HEK293T (cell line): ENCODE results near the gene MEDAG.
A peak's percentile ranks its signal among the peaks of the same experiment; 100 is the strongest.

Source experiments
- CTCF ChIA-PET: fragments of 350-600 bp; formaldehyde crosslinking; extraction: SDS; loops from one replicate; lab custom pipeline; 2021; ENCODE audit warnings: antibody characterized with exemption, inconsistent platforms; lab: Yijun Ruan, JAX
- POLR2A ChIA-PET: fragments of 350-600 bp; formaldehyde crosslinking; extraction: SDS; loops from one replicate; lab custom pipeline; 2020; ENCODE audit warnings: antibody characterized with exemption, inconsistent platforms; lab: Yijun Ruan, JAX
- DNase-seq: peaks from one replicate; pipeline ENCODE4 v3.0.0; 2012; ENCODE audit warnings: mixed read lengths; ENCODE audit errors: extremely low spot score
- ARNT ChIP-seq: fragments of 450-650 bp; IDR thresholded peaks from 2 replicates; pipeline ENCODE4 v1.6.1; 2017; ENCODE audit warnings: mild to moderate bottlenecking
- BHLHE40 ChIP-seq: fragments of 450-650 bp; IDR thresholded peaks from 2 replicates; pipeline ENCODE4 v1.6.1; 2016; ENCODE audit warnings: mild to moderate bottlenecking, moderate library complexity, borderline replicate concordance
- CTBP1 ChIP-seq: fragments of 450-650 bp; IDR thresholded peaks from 2 replicates; pipeline ENCODE4 v1.6.1; 2016; ENCODE audit warnings: borderline replicate concordance
- ELF4 ChIP-seq: fragments of 450-650 bp; IDR thresholded peaks from 2 replicates; pipeline ENCODE4 v1.6.1; 2017; ENCODE audit warnings: antibody characterized with exemption
- FOXA1 ChIP-seq: fragments of 450-650 bp; IDR thresholded peaks from 2 replicates; pipeline ENCODE4 v1.6.1; 2016; ENCODE audit warnings: mild to moderate bottlenecking
- FOXK2 ChIP-seq: fragments of 450-650 bp; IDR thresholded peaks from 2 replicates; pipeline ENCODE4 v1.6.1; 2016; ENCODE audit warnings: mild to moderate bottlenecking
- FOXM1 ChIP-seq: fragments of 450-650 bp; IDR thresholded peaks from 2 replicates; pipeline ENCODE4 v1.6.1; 2017; ENCODE audit warnings: mild to moderate bottlenecking, borderline replicate concordance
- HDGF ChIP-seq: fragments of 450-650 bp; IDR thresholded peaks from 2 replicates; pipeline ENCODE4 v1.6.1; 2017; ENCODE audit warnings: antibody characterized with exemption, borderline replicate concordance
- L3MBTL2 ChIP-seq: fragments of 450-650 bp; conservative IDR thresholded peaks from 2 replicates; pipeline ENCODE4 v1.6.1; 2016; ENCODE audit warnings: mild to moderate bottlenecking
- LEF1 ChIP-seq: fragments of 450-650 bp; IDR thresholded peaks from 2 replicates; pipeline ENCODE4 v1.6.1; 2017; ENCODE audit warnings: mild to moderate bottlenecking, borderline replicate concordance
- NFRKB ChIP-seq: fragments of 450-650 bp; IDR thresholded peaks from 2 replicates; pipeline ENCODE4 v1.6.1; 2016; ENCODE audit warnings: mild to moderate bottlenecking, moderate library complexity
- PKNOX1 ChIP-seq: fragments of 450-650 bp; IDR thresholded peaks from 2 replicates; pipeline ENCODE4 v1.6.1; 2016
- SP1 ChIP-seq: fragments of 450-650 bp; IDR thresholded peaks from 2 replicates; pipeline ENCODE4 v1.6.1; 2017
- SUZ12 ChIP-seq: fragments of 450-650 bp; IDR thresholded peaks from 2 replicates; pipeline ENCODE4 v1.6.1; 2016; ENCODE audit warnings: mild to moderate bottlenecking
- TARDBP ChIP-seq: fragments of 450-650 bp; IDR thresholded peaks from 2 replicates; pipeline ENCODE4 v1.6.1; 2016
- ZNF384 ChIP-seq: fragments of 450-650 bp; IDR thresholded peaks from 2 replicates; pipeline ENCODE4 v1.6.1; 2016

Gene MEDAG

GRCh38 chr13:30943881-30944280, 37.8 kb downstream of the MEDAG start:
- ChIA-PET POLR2A (no interaction called here), CTCF (no interaction called here)
- DNase-seq, result no peak
- TF ChIP-seq PKNOX1 (no peak), CTBP1 (no peak), TARDBP (no peak), L3MBTL2 (no peak), NFRKB (no peak), SP1 (no peak), ARNT (no peak), FOXK2 (no peak), BHLHE40 (no peak), SUZ12 (no peak), LEF1 (no peak), ELF4 (no peak), ZNF384 (no peak), FOXA1 (no peak), FOXM1 (no peak), HDGF (no peak)

DNA sequence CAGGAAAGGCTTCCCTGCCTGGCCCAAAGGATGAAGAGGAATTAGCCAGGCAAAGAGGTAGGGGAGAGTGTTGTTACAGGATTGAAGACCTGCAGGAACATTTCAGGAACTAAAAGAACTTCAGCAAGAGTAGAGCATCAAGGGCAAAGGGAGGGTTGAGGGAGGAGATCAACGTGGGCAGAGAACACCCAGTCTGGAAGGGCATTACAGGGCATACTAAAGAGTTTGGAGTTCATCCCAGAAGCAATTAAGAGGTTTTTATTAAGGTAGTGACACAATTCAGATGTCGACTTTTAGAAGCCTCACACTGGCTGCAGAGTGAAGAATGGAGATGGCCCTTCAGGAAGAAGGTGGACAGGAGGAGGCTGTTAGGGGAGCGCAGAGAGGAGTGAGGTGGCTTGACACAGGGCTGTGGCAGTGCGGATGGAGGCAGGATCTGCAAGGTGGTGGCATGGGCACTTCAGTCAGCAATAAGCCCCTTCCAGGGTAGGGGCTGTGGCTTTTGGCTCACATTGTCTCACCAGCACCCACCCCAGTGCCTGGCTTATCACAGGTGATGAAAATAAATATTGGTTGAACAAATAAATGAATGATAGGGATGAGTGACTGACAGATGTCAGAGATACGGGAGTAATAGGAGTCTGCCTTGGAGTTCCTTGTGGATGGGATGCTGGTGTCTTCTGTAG, 51.3 kb downstream of the MEDAG start:
- ChIA-PET CTCF (no interaction called here), POLR2A (no interaction called here)
- DNase-seq, result no peak
- TF ChIP-seq ZNF384 (no peak), SUZ12 (no peak), TARDBP (no peak), L3MBTL2 (no peak)

DNA sequence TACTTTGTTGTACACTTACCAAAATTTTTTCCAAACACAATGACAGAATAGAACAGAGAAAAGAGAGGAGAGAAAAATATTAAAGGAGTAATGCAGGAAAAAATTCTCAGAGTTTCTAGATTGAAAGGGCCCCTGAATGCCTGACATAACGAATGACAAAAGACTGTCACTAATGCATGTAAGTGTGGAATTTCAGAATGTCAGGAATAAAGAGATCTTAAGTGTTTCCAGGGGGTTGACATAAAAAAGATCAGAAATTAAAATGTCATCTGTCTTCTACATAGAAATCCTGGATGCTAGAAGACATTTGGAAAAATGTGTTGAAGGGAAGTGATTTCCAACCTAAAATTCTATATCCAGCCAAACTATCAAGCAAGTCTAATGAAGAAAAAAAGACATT, 53.6 kb downstream of the MEDAG start:
- DNase-seq, result no peak
- CTCF ChIA-PET, result no interaction called here
- TF ChIP-seq LEF1 (no peak), L3MBTL2 (no peak), ELF4 (no peak), HDGF (no peak)
- POLR2A ChIA-PET, result no interaction called here

- TF ChIP-seq TARDBP, result no peak
- TF ChIP-seq PKNOX1, result no peak
- TF ChIP-seq FOXA1, result no peak
- no peak for TF ChIP-seq FOXK2
- no peak for TF ChIP-seq NFRKB
- TF ChIP-seq BHLHE40, result no peak
- no peak for TF ChIP-seq ZNF384
- TF ChIP-seq FOXM1, result no peak
- no peak for TF ChIP-seq HDGF
- no peak for TF ChIP-seq L3MBTL2
- TF ChIP-seq CTBP1, result no peak
- TF ChIP-seq SP1, result no peak
- TF ChIP-seq ELF4, result no peak
- no peak for TF ChIP-seq ARNT
- no peak for TF ChIP-seq LEF1
- ChIA-PET POLR2A (no interaction called here), CTCF (interaction anchor here (1.0 to 1.5 kb wide), 2 partner anchors 14 to 15 kb away, joined by 3 to 6 read pairs; no protein-coding TSS in a partner anchor)
- DNase-seq, result peak; percentile 29
Observed at GRCh38 chr13:30963791-30964190, 57.7 kb downstream of the MEDAG start.

- no peak for DNase-seq
- ChIA-PET POLR2A (no interaction called here), CTCF (no interaction called here)
- TF ChIP-seq FOXM1 (no peak), HDGF (no peak), SUZ12 (no peak), NFRKB (no peak), SP1 (no peak), CTBP1 (no peak)
Observed at GRCh38 chr13:30965380-30965779, 59.3 kb downstream of the MEDAG start.

- no peak for DNase-seq
- ChIA-PET POLR2A (no interaction called here), CTCF (no interaction called here)
- no peak for TF ChIP-seq LEF1
- no peak for TF ChIP-seq NFRKB
- TF ChIP-seq TARDBP, result no peak
- no peak for TF ChIP-seq SP1
- TF ChIP-seq L3MBTL2, result no peak
- no peak for TF ChIP-seq FOXM1
- no peak for TF ChIP-seq FOXA1
- TF ChIP-seq SUZ12, result no peak
Observed at GRCh38 chr13:30966101-30966500, 60.0 kb downstream of the MEDAG start.

DNA sequence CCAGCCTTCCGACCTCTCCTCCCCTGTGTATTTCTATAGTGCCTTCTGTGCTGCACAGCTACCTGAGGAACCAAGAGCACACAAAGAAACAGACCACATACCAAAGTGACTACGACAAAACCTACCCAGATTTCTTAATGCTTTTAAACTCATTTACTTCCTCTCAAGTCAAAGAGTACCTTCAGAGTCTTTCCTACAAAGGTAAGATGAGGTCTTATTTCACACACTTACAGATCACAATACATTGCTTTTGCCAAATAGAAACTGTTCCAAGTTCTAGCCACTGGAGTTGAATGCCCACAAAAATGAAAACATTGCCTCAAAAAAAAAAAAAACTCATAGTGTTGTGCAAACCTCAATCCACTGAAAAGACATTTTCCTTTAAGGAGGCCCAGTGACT, 62.8 kb downstream of the MEDAG start:
- TF ChIP-seq TARDBP (no peak), LEF1 (no peak), SUZ12 (no peak), HDGF (no peak), FOXA1 (no peak), FOXM1 (no peak), FOXK2 (no peak), CTBP1 (no peak), BHLHE40 (no peak), SP1 (no peak), ARNT (no peak), PKNOX1 (no peak), L3MBTL2 (no peak), ELF4 (no peak), ZNF384 (no peak), NFRKB (no peak)
- CTCF ChIA-PET, result interaction anchor here (1.1 kb wide), 1 partner anchor 10 kb away, joined by 6 read pairs; no protein-coding TSS in a partner anchor
- POLR2A ChIA-PET, result no interaction called here
- no peak for DNase-seq
